Stimulated activated naive B cell treated with anti-CD40 and anti-IgM and Interleukin-4, amounts not matched to agents 10 μg/mL and 1 μg/mL and 100 μg/mL, for 72 hours (primary cell): ENCODE results near the gene ATP8A2.
A peak's percentile ranks its signal among the peaks of the same experiment; 100 is the strongest.

Source experiments
- ATAC-seq, 2 donors: fragments of 150-1000 bp; cut with Tn5 transposase; replicated peaks; 2 replicates each; pipeline ENCODE4 v1.10.0; 2021; ENCODE audit warnings: moderate library complexity in 1 of 2
- DNase-seq: peaks from one replicate; pipeline ENCODE4 v3.0.0; 2021
- H3K27ac Mint-ChIP-seq: one replicate; pipeline ENCODE4 v1.8.0; 2022; ENCODE audit warnings: mild to moderate bottlenecking, mixed read lengths
- H3K27me3 Mint-ChIP-seq, 2 donors: one replicate each; pipeline ENCODE4 v1.8.0; 2022; ENCODE audit warnings: mixed read lengths in 2 of 2
- H3K36me3 Mint-ChIP-seq, 2 donors: one replicate each; pipeline ENCODE4 v1.8.0; 2022; ENCODE audit warnings: mixed read lengths in 2 of 2, mild to moderate bottlenecking in 1 of 2
- H3K4me1 Mint-ChIP-seq, 2 donors: one replicate each; pipeline ENCODE4 v1.8.0; 2022; ENCODE audit warnings: mixed read lengths in 2 of 2, mild to moderate bottlenecking in 1 of 2
- H3K4me3 Mint-ChIP-seq, 2 donors: one replicate each; pipeline ENCODE4 v1.8.0; 2022; ENCODE audit warnings: mild to moderate bottlenecking in 2 of 2, mixed read lengths in 2 of 2, moderate library complexity in 1 of 2
- H3K9me3 Mint-ChIP-seq, 2 donors: one replicate each; pipeline ENCODE4 v1.8.0; 2022; ENCODE audit warnings: mixed read lengths in 2 of 2, mild to moderate bottlenecking in 1 of 2

Gene ATP8A2

DNA sequence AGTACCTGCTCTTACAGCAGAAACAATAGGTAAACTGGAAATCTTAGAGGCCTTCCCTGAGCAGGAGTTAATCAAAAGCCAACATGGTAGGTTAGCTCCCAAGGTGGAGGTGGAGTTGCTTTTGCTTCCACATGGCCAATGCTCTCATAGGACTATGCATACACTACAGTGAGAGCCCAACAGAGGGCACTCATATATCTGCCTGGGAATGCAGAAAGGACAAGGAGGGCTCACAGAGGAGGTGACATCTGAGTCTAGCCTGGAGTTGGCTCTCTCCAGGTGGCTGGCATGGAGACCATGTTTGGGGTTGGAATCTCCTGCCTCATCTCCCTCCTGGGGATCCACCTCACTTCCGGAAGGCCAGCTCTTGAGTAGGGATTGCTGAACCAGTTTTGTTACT is 34.6 kb downstream of the ATP8A2 start:
- Mint-ChIP-seq H3K36me3 (no peaks in the 10 kb centered on the region), H3K4me3 (no peak overlapping the region), H3K9me3 (peaks cover 0 to 5% of the 10 kb centered on the region in 2 donors), H3K4me1 (no peaks in the 10 kb centered on the region), H3K27ac (no peak overlapping the region), H3K27me3 (peaks cover 18 to 26% of the 10 kb centered on the region in 2 donors)
- ATAC-seq, result no peak
- DNase-seq, result no peak

DNA sequence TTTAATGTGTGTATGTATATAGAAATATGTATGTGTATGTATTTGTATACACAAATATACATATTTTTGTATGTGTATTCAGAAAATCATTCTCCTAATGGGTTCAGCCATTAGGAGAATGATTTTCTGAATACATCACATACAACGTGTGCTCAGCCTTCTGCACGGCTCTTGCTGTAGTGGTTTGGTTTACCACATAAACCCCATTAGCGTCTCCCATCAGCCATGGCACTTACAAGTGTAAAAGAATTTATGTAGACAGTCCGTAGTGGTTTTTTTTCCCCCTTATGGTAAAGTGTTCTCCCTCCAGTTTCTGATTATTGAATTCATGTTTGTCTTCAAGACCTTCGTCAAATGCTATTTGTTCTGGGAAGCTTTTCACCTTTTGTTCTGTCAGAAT is 38.2 kb downstream of the ATP8A2 start:
- Mint-ChIP-seq H3K27me3 (peaks cover 5 to 11% of the 10 kb centered on the region in 2 donors), H3K4me1 (no peaks in the 10 kb centered on the region), H3K27ac (no peak overlapping the region), H3K9me3 (peaks cover 0 to 2% of the 10 kb centered on the region in 2 donors), H3K4me3 (no peak overlapping the region), H3K36me3 (no peaks in the 10 kb centered on the region)
- DNase-seq (no peak), ATAC-seq (no peak)

DNA sequence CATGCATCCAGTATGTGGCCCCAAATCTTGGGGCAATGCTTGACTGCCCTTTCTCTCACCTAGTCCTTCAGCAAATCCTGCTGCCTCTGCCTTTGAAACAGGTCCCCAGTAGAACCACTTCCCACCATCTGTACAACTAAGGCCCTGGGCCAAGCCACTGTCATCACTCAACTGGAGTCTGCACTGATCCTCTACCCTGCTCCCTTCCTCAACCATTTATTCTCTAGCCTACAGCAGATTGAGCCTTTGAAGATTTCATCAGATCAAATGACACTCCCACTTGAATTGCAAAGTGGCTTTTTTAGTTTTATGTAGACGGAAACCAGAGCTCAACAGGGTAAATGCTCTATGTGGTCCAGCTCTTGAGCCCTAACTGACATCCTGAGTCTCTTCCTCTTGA is 43.5 kb downstream of the ATP8A2 start:
- no peaks in the 10 kb centered on the region for H3K36me3 Mint-ChIP-seq
- DNase-seq (no peak), ATAC-seq (no peak)
- no peak overlapping the region for H3K4me3 Mint-ChIP-seq
- H3K4me1 Mint-ChIP-seq, result no peaks in the 10 kb centered on the region
- H3K9me3 Mint-ChIP-seq, result peaks cover 0 to 2% of the 10 kb centered on the region in 2 donors
- no peak overlapping the region for H3K27ac Mint-ChIP-seq
- H3K27me3 Mint-ChIP-seq, result peaks cover 12 to 24% of the 10 kb centered on the region in 2 donors

DNA sequence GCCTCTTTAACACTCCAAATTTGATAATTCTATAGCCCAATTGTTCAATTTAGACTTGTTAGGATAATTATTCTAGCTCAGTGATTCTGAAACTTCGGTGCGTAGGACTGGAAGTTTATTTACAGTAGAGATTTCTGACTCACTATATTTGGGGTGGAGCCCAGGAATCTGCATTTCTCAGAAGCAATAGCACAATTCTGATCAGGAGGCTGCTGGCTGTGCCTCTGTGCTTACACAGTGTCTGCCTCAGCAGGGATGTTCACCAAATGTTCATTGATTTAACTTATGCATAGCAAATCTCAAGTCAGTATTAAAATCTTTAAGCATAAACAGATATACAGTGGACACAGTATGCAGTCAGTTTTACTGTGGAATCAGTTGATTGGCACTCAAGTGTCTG is 45.8 kb downstream of the ATP8A2 start:
- no peaks in the 10 kb centered on the region for H3K4me1 Mint-ChIP-seq

GRCh38 chr13:25420161-25420560 is 48.4 kb downstream of the ATP8A2 start:
- DNase-seq (no peak), ATAC-seq (no peak)
- Mint-ChIP-seq H3K4me3 (no peak overlapping the region), H3K4me1 (no peaks in the 10 kb centered on the region), H3K9me3 (no peaks in the 10 kb centered on the region), H3K27me3 (peaks cover 11 to 28% of the 10 kb centered on the region in 2 donors), H3K27ac (no peak overlapping the region), H3K36me3 (no peaks in the 10 kb centered on the region)

More for the DNA sequence above, 45.8 kb downstream of the ATP8A2 start:
- Mint-ChIP-seq H3K4me3 (no peak overlapping the region), H3K9me3 (no peaks in the 10 kb centered on the region), H3K36me3 (no peaks in the 10 kb centered on the region), H3K27me3 (peaks cover 11 to 24% of the 10 kb centered on the region in 2 donors), H3K27ac (no peak overlapping the region)
- ATAC-seq (no peak), DNase-seq (no peak)

- H3K36me3 Mint-ChIP-seq, result no peaks in the 10 kb centered on the region
- H3K27ac Mint-ChIP-seq, result no peak overlapping the region
- no peak overlapping the region for H3K4me3 Mint-ChIP-seq
- peaks cover 5 to 20% of the 10 kb centered on the region in 2 donors for H3K27me3 Mint-ChIP-seq
- H3K4me1 Mint-ChIP-seq, result no peaks in the 10 kb centered on the region
- peaks cover 0 to 5% of the 10 kb centered on the region in 2 donors for H3K9me3 Mint-ChIP-seq
- DNase-seq (no peak), ATAC-seq (no peak)
Observed at GRCh38 chr13:25421612-25422011, 49.8 kb downstream of the ATP8A2 start.

- no peaks in the 10 kb centered on the region for H3K4me1 Mint-ChIP-seq
- no peak for DNase-seq
- ATAC-seq, result no peak
- peaks cover 5 to 20% of the 10 kb centered on the region in 2 donors for H3K27me3 Mint-ChIP-seq
- no peak overlapping the region for H3K4me3 Mint-ChIP-seq
- H3K36me3 Mint-ChIP-seq, result no peaks in the 10 kb centered on the region
- H3K27ac Mint-ChIP-seq, result no peak overlapping the region
- H3K9me3 Mint-ChIP-seq, result peaks cover 0 to 5% of the 10 kb centered on the region in 2 donors
Observed at GRCh38 chr13:25422153-25422552, 50.4 kb downstream of the ATP8A2 start.

DNA sequence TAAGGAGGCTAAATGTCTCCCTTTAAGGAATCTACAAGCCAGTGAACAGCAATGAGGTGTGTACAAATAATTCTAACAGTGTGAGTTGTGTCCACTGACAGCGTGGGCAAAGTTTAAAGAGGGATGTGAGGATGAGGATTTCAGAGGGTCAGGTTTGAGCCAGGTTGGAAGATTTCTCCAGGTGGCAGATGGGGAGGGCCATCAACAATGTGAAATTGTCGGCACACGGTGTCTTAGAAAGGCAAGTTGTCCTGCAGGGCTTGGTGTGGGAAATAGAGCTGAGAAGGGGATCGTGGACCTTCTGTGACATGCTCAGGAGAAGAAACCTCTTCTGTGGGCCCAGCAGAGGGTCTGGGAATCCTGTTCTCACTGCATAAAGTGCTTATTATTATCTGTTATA is 52.1 kb downstream of the ATP8A2 start:
- no peak for DNase-seq
- Mint-ChIP-seq H3K36me3 (no peaks in the 10 kb centered on the region), H3K4me3 (no peak overlapping the region), H3K4me1 (no peaks in the 10 kb centered on the region), H3K27me3 (peaks cover 1 to 11% of the 10 kb centered on the region in 2 donors), H3K27ac (no peak overlapping the region), H3K9me3 (peaks cover 0 to 5% of the 10 kb centered on the region in 2 donors)
- no peak for ATAC-seq

GRCh38 chr13:25429466-25429865 is 57.7 kb downstream of the ATP8A2 start:
- Mint-ChIP-seq H3K4me1 (no peaks in the 10 kb centered on the region), H3K36me3 (no peaks in the 10 kb centered on the region), H3K27me3 (no peaks in the 10 kb centered on the region), H3K4me3 (no peak overlapping the region), H3K27ac (no peak overlapping the region), H3K9me3 (peaks cover 0 to 5% of the 10 kb centered on the region in 2 donors)
- ATAC-seq (no peak), DNase-seq (no peak)

- no peak for DNase-seq
- Mint-ChIP-seq H3K4me1 (no peaks in the 10 kb centered on the region), H3K36me3 (no peaks in the 10 kb centered on the region), H3K9me3 (peaks cover 0 to 2% of the 10 kb centered on the region in 2 donors), H3K4me3 (no peak overlapping the region), H3K27ac (no peak overlapping the region), H3K27me3 (peaks cover 0 to 14% of the 10 kb centered on the region in 2 donors)
- no peak for ATAC-seq
Observed at GRCh38 chr13:25432691-25433090, 60.9 kb downstream of the ATP8A2 start.

DNA sequence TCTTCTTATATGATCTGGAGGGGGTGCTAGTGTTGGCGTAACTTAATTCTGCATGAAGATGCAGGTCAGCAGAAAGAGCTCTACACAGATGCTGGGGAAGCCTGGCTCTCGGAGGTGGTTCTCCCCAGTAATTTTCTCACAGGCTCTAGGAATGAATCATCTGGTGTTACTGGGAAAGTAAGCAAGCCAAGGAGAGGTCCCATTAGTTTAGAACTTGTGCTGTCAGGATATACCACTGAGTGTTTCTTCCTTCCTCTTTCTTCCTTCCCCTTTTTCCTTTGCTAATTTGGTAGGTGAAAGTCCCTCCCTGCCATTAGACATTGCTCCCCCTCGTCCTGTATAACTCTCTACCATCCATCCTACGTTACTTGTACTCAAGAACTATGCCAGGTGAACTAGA is 68.3 kb downstream of the ATP8A2 start:
- Mint-ChIP-seq H3K27me3 (peaks cover 16 to 27% of the 10 kb centered on the region in 2 donors), H3K27ac (no peak overlapping the region), H3K9me3 (peaks cover 0 to 2% of the 10 kb centered on the region in 2 donors), H3K36me3 (no peaks in the 10 kb centered on the region), H3K4me1 (peaks cover 5 to 7% of the 10 kb centered on the region in 2 donors), H3K4me3 (no peak overlapping the region)
- DNase-seq (no peak), ATAC-seq (peak; percentile 33 to 46)

- Mint-ChIP-seq H3K27ac (no peak overlapping the region), H3K36me3 (no peaks in the 10 kb centered on the region), H3K4me3 (no peak overlapping the region)
Observed at GRCh38 chr13:25446261-25446660, 74.5 kb downstream of the ATP8A2 start.

GRCh38 chr13:25447396-25447795 is 75.6 kb downstream of the ATP8A2 start:
- H3K36me3 Mint-ChIP-seq, result no peaks in the 10 kb centered on the region
- H3K4me1 Mint-ChIP-seq, result no peaks in the 10 kb centered on the region
- peaks cover 0 to 6% of the 10 kb centered on the region in 2 donors for H3K9me3 Mint-ChIP-seq
- H3K27me3 Mint-ChIP-seq, result peaks cover 13 to 27% of the 10 kb centered on the region in 2 donors
- no peak for DNase-seq
- H3K4me3 Mint-ChIP-seq, result no peak overlapping the region
- H3K27ac Mint-ChIP-seq, result no peak overlapping the region
- ATAC-seq, result no peak

More at GRCh38 chr13:25446261-25446660, 74.5 kb downstream of the ATP8A2 start:
- DNase-seq (no peak), ATAC-seq (no peak)
- Mint-ChIP-seq H3K27me3 (peaks cover 17 to 24% of the 10 kb centered on the region in 2 donors), H3K4me1 (no peaks in the 10 kb centered on the region), H3K9me3 (peaks cover 0 to 6% of the 10 kb centered on the region in 2 donors)

GRCh38 chr13:25453850-25454365 is 82.1 kb downstream of the ATP8A2 start:
- peaks cover 4 to 13% of the 10 kb centered on the region in 2 donors for H3K27me3 Mint-ChIP-seq
- H3K4me3 Mint-ChIP-seq, result no peak overlapping the region
- ATAC-seq (no peak), DNase-seq (no peak)
- no peaks in the 10 kb centered on the region for H3K9me3 Mint-ChIP-seq
- H3K36me3 Mint-ChIP-seq, result no peaks in the 10 kb centered on the region
- H3K27ac Mint-ChIP-seq, result no peak overlapping the region
- no peaks in the 10 kb centered on the region for H3K4me1 Mint-ChIP-seq

- Mint-ChIP-seq H3K4me3 (no peak overlapping the region), H3K27ac (no peak overlapping the region), H3K27me3 (peaks cover 9 to 20% of the 10 kb centered on the region in 2 donors), H3K4me1 (no peaks in the 10 kb centered on the region), H3K36me3 (no peaks in the 10 kb centered on the region), H3K9me3 (peaks cover 4% of the 10 kb centered on the region in 2 donors)
- DNase-seq, result no peak
- no peak for ATAC-seq
Observed at GRCh38 chr13:25455146-25455545, 83.4 kb downstream of the ATP8A2 start.
